Fibroblast of the aortic adventitia (primary cell): ENCODE results near the gene DDX39B. TPM values are rescaled to one million over a fixed set of nuclear protein-coding genes. Genes with fewer than 3 reads are reported as not detected.
A peak's percentile ranks its signal among the peaks of the same experiment; 100 is the strongest.

Experiments used
- DNase-seq: peaks from one replicate; pipeline ENCODE4 v3.0.0-alpha.2; 2010; ENCODE audit warnings: low read depth
- H3K4me3 ChIP-seq: 2 replicates; pipeline ENCODE4 v1.5.1; 2011; ENCODE audit warnings: low read depth, mild to moderate bottlenecking, control low read depth, low read length, moderate library complexity
- total RNA-seq: library from RNA; depleted of rRNA; stranded (reverse); fragments of >200 nt; gene quantifications from 2 replicates; pipeline ENCODE4 v1.2.3, GENCODE V29; 2012; ENCODE audit warnings: low replicate concordance
- TF ChIP-seq, protein P1 (sequence below): IDR thresholded peaks from 2 replicates; pipeline ENCODE4 v1.5.1; 2011; ENCODE audit warnings: mild to moderate bottlenecking, low read length, control low read depth, inconsistent platforms; ENCODE audit not compliant: insufficient read depth

Gene DDX39B
- total RNA-seq, 1 donor, result 290 TPM

DNA sequence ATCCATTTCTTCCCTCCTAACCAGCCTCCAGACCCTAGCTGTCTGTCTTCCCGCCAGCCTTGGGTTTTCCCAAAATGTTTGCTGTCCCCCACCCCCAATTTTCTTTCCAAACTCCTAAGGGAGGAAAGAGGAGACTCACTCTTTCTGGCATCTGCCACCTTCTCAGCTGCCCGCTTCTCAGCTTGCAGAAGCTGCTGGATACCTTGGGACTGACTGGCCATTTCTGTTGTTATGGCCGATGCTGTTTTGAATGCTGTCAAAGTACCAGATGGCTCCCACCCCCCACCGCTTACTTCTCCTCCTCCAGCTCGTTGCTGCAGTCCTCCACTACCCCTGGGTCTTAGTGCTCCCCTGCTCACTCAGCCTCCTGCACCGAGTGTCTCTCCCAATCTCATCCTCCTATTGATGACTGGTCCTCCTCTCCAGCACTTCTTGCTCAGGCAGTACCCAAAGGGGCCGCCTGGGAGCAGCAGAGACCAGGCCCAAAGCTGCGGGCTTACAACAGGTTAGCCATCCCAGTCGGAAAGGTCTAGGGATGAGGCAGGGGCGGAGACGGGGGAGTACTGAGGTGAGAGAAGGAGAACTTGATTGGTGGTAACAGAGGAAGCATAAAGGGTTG, 4.6 kb upstream of the DDX39B start, which contains the start of gene ATP6V1G2:
ATP6V1G2 (minus strand) TSS at position 270 of the 619 bp plus-strand sequence; CDS start at position 221, 49 bp downstream.
- peak within 1 kb of the TSS; percentile 71 for H3K4me3 ChIP-seq
- peak; percentile 93 for DNase-seq
- TF ChIP-seq, protein P1, sequence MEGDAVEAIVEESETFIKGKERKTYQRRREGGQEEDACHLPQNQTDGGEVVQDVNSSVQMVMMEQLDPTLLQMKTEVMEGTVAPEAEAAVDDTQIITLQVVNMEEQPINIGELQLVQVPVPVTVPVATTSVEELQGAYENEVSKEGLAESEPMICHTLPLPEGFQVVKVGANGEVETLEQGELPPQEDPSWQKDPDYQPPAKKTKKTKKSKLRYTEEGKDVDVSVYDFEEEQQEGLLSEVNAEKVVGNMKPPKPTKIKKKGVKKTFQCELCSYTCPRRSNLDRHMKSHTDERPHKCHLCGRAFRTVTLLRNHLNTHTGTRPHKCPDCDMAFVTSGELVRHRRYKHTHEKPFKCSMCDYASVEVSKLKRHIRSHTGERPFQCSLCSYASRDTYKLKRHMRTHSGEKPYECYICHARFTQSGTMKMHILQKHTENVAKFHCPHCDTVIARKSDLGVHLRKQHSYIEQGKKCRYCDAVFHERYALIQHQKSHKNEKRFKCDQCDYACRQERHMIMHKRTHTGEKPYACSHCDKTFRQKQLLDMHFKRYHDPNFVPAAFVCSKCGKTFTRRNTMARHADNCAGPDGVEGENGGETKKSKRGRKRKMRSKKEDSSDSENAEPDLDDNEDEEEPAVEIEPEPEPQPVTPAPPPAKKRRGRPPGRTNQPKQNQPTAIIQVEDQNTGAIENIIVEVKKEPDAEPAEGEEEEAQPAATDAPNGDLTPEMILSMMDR, result peak; percentile 99

- no peak overlapping the region for H3K4me3 ChIP-seq
- DNase-seq, result no peak
- TF ChIP-seq, protein P1, result no peak
Measured at GRCh38 chr6:31545291-31545690, 3.5 kb upstream of the DDX39B start.

DNA sequence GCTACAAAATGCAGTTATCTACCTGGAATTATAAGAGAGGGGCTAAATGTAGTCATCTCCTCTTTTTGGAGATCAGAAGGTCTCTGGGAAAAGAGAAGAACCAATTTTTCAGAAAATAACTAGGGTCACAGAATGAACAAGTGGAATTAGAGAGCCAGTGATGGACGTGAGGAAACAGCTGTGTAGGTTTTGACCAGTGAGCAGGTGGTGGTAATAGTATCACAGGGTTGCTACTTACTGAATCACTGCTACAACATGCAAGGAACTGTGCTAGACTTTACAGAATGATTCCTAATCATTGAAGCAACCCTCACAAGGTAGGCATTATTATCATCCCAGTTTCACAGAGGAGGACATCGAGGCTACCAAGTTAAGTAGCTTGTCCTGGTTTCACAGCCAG, 2.9 kb upstream of the DDX39B start:
- no peak for DNase-seq
- TF ChIP-seq, protein P1, result no peak
- no peak overlapping the region for H3K4me3 ChIP-seq

DNA sequence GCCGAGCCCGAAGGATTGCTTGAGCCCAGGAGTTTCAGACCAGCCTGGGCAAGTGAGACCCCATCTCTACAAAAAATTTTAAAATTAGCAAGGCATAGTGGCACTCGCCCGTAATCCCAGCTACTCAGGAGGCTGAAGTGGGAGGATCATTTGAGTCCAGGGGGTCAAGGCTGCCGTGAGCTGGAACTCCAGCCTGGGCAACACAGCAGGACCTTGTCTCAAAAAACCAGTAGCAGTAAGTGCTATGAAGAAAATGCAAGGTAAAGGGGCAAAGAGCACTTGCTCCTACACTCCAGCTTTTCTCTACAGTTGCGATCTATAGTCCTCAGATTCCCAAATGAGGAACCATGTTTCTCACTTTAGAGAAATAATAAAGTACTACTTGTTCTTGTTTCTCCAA, 1.8 kb upstream of the DDX39B start:
- H3K4me3 ChIP-seq, result no peak overlapping the region
- TF ChIP-seq, protein P1, result no peak
- DNase-seq, result no peak

DNA sequence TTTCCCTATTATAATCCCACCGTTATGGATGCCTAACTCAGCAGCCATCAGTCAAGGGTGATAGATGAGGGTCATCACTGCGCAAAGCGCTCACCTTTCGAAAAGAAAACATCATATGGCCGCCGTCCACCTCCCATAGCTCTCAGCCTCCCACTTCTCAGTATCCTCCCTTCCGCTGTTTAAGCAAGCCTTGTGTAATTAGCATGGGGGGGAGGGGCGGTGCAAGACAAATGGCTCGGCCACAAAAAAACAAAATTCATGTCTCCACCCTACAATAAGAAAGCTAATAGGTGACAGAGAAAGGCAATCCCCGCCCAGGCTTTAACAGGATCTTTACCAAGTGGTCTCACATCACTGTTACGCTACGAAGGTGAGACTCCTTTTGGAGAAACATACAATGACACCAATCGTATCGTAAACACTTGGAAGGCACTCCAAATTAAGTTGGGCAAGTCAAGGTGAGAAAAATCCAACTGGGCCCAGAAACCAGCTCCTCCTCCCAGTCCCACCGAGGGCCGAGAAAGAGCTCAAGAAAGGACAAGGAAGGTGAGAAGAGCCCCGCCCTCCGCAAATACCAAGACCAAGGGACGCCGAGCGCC, 645 bp downstream of the DDX39B start:
- TF ChIP-seq, protein P1, result no peak
- peak; percentile 58 for DNase-seq
- peak overlapping the region; percentile 95 for H3K4me3 ChIP-seq

DNA sequence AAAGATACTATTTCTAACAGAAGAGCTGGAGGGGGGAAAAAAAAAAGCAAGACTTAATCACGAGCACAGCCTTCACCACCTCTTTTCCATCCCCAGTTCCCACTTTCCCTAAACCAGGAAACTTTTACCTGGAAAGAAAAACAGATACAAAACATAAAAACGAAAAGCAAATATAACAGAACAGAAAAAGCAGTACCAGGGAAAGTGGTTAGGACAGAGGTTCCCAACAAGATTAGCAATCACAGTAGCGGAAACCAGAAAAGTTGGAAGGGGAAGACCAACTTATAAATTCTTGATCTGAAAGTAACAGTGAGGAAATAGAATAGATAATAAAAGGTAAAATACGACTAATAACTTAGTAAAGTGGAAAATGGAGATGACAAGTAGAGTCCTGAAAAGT, 1.2 kb downstream of the DDX39B start:
- TF ChIP-seq, protein P1, result no peak
- no peak for DNase-seq
- H3K4me3 ChIP-seq, result peak overlapping the region; percentile 95
